Measurements from ENCODE around the gene TSGA10IP.

- TF ChIP-seq POLR2A (IDR thresholded peaks at IDR 0.05), result no peak
- no peak for TF ChIP-seq CTCF (IDR thresholded peaks at IDR 0.05)
These were observed 3.5 kb upstream of the TSGA10IP start for GRCh38 chr11:65941720-65942310.

Measured in heart left ventricle (tissue), 13 donors.